Astrocyte of the cerebellum (primary cell): ENCODE measurements around the gene COMMD7.

Experiments
- DNase-seq: peaks from one replicate; pipeline ENCODE4 v3.0.0-alpha.2; 2011; ENCODE audit warnings: low read depth
- H3K4me3 ChIP-seq: 2 replicates; pipeline ENCODE4 v1.5.1; 2011; ENCODE audit warnings: mild to moderate bottlenecking, low read depth, low read length, moderate library complexity
- CTCF ChIP-seq: IDR thresholded peaks from 2 replicates; pipeline ENCODE4 v1.5.1; 2012; ENCODE audit warnings: low read length, low read depth, moderate library complexity, mild to moderate bottlenecking; ENCODE audit errors: missing control alignments
- in situ Hi-C: cut with HindIII; loops from 2 replicates; pipeline ENCODE4 v1.10.0; 2017; ENCODE audit warnings: low sequenced_read_pairs

COMMD7 gene

GRCh38 chr20:32764005-32764960, 21.0 kb upstream of the COMMD7 start:
- peak overlapping the region; percentile 78 for H3K4me3 ChIP-seq
- no peak for TF ChIP-seq CTCF
- no peak for DNase-seq
- in situ Hi-C loops = no loop called here

- no peak for TF ChIP-seq CTCF
- peak overlapping the region; percentile 78 for H3K4me3 ChIP-seq
- in situ Hi-C loops = no loop called here
- no peak for DNase-seq
Observed at GRCh38 chr20:32763202-32764004, 20.1 kb upstream of the COMMD7 start.

DNA sequence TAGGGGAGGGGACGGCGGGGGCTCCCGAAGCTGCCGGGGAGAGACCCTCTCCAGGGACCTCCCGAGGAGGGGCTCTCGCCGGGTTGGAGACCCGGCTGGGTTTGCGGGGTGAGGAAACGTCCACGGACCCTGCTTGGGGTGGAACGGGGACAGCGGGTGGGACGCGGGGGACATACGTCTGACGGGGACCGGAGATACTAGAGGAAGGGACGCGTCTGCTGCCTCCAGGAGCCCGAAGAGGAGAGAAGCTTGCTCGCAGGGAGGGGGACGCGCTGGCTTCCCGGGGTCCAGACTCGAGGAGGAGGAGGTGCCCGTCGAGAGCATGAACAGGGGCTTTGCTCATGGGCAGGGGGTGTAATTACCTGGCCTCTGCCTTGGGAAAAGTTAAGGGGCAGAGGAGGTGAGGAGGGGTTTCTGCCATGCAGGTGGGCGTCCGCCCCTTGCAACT, 19.5 kb upstream of the COMMD7 start:
- no peak for TF ChIP-seq CTCF
- DNase-seq = no peak
- H3K4me3 ChIP-seq = peak overlapping the region; percentile 78
- in situ Hi-C loops = no loop called here

DNA sequence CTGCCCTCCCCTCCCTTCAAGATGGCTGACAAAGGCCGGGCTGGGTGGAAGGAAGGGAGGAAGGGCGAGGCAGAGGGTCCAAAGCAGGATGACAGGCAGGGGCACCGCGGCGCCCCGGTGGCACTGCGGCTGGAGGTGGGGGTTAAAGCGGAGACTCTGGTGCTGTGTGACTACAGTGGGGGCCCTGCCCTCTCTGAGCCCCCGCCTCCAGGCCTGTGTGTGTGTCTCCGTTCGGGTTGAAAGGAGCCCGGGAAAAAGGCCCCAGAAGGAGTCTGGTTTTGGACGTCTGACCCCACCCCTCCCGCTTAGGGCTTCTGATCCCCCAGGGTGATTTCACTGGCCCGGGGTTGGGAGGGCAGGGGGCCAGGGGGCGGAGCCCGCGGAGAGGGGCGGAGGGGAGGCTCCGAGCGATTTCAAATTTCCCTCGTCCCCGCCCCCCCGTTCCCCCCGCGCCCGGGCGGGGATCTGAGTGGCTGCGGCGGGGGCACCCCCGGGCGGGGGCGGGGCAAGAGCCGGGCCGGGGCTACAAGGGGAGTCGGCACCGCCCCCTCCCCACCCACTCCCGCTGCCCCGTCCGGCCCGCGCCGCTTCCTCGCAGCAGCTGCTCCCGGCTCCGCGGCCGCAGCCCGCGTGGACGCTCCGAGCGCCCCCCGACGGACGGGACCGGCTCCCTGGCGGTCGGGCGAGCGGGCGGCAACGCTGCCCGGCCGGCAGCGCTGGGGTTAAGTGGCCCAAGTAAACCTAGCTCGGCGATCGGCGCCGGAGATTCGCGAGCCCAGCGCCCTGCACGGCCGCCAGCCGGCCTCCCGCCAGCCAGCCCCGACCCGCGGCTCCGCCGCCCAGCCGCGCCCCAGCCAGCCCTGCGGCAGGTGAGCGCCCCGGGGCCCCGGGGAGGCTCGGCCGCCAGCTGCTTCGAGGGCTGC, 18.8 kb upstream of the COMMD7 start, which contains the start of gene DNMT3B:
Gene DNMT3B, plus strand, starts transcription at position 555 of the 923 bp plus-strand sequence. CDS start 17,939 bp downstream, outside the sequence.
- TF ChIP-seq CTCF = no peak
- in situ Hi-C loops = no loop called here
- DNase-seq = peak; percentile 40
- peak within 1 kb of the TSS; percentile 78 for H3K4me3 ChIP-seq

DNA sequence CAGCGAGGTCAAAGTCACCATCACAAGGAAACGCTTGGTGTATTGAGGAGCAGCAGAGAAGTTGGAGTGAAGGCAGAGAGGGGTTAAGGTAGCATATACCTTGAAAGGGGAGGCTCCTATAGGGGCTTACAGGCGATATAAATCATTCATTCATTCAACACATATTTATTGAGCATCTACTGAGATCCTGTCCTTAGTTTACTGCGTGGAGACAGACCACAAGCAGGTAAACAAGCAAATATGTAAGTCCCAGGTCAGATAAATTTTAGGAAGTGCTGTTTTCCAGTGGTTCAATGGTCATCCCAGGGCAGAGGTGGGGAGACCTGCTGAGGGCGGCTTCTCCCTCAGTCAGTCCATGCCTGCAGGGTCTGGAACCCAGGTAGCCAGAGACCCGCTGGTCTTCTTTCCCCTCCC, 18.2 kb upstream of the COMMD7 start:
- no peak overlapping the region for H3K4me3 ChIP-seq

More for the DNA sequence above, 18.2 kb upstream of the COMMD7 start:
- in situ Hi-C loops = no loop called here
- no peak for TF ChIP-seq CTCF
- no peak for DNase-seq
